ENCODE data around the gene CFAP70.

CFAP70 gene

DNA sequence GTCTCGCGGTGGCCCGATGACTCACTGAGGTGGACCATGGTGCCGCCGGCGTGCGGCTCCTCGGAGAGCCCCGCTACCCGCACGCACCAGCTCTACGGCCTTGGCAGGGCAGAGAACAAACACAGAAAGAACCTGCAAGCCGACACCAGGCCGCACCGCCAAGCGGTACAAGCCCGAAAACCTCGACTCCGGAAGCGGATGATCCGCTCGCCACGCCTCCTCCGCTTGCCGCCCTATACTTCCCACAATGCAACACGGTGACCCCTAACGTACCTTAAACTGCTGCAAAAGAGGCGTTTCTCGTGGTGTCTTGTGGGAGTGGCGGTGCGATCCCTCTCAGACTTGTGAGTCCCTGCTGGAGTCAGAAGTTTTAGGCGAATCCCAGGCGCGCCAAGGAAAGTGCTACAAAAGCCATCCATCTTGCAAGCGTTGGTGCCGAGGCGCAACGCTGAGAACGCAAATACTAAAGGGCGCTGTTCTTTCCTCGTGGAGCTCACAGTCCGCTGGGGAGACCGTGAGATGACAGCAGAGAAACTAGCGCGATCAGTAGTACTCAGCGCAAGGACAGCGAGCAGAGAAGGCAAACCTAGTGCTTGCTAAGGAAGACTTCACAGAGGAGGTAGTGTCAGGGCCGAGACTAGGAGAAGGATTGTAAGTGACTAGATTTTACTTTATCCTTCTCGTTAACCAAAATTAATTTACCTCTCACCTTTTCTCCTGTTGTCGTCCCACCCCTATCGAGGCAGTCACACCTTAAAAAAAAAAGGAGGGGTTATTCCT, 106.0 kb downstream of the CFAP70 start, which contains the start of gene MRPS16:
TSS of gene MRPS16 (minus strand) at position 200 of the 780 bp plus-strand sequence. CDS start at position 38, 162 bp downstream.
- under 1% methylated on average over 50 of the region's 51 CpGs for WGBS
- Histone ChIP-seq H3K9ac (ENCODE audit: low read depth, low read length) (peak within 1 kb of the TSS; percentile 90), H3K27me3 (ENCODE audit: insufficient read depth, low read length) (no peaks in the 10 kb centered on the region), H3K9me3 (ENCODE audit: insufficient read depth, low read depth, low read length) (no peaks in the 10 kb centered on the region), H3K4me1 (ENCODE audit: insufficient read depth, low read length) (peaks cover 2% of the 10 kb centered on the region; the same call in 1 of the 2 replicates), H3K4me3 (ENCODE audit: low read length) (peak within 1 kb of the TSS; percentile 80), H3K36me3 (ENCODE audit: insufficient read depth, low read length) (peaks cover 24% of the 10 kb centered on the region), H3K27ac (ENCODE audit: low read depth, low read length) (peak within 1 kb of the TSS; percentile 86)

DNA sequence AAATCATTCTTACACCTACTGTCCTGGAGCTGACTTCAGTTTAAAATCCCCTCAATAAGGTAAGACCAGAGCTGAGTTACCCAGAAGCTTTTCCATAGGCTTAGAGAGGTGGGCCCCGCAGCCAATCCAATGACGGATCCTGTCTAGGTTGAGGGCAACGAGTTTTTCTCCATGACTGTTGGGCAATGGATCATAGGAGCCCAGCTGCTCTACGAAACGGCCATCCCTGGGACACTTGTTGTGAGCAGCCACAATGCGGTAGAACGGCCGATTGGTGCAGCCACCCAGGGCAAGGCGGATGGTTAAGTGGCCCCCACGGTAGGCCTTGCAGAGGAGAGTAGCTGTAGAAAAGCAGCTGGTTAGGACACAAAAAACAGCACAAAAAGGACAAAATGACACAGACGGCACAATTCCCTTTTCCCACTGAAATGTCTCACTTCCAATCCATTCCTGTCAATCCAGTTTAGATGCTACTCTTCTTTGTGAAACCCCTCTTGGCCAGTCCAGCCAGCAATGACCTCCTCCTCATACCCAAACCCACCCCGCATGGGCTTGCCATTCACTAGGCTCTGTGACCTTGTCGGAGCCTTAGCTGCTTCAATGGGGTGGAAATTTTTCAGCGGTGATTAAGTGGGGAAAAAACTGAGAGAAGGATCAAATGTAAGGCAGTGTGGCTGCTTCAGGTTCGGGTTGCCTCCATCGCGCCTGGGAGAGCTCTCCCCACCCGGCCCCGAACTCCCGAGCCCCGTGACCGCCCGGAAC, 106.8 kb downstream of the CFAP70 start:
- no peaks in the 10 kb centered on the region for H3K9me3 ChIP-seq (ENCODE audit: insufficient read depth, low read depth, low read length)
- peak overlapping the region; percentile 86 for H3K27ac ChIP-seq (ENCODE audit: low read depth, low read length)
- no peaks in the 10 kb centered on the region for H3K27me3 ChIP-seq (ENCODE audit: insufficient read depth, low read length)
- peaks cover 5% of the 10 kb centered on the region; the same call in 1 of the 2 replicates for H3K4me1 ChIP-seq (ENCODE audit: insufficient read depth, low read length)
- H3K4me3 ChIP-seq (ENCODE audit: low read length), result peak overlapping the region; percentile 80
- peak overlapping the region; percentile 90 for H3K9ac ChIP-seq (ENCODE audit: low read depth, low read length)
- H3K36me3 ChIP-seq (ENCODE audit: insufficient read depth, low read length), result peaks cover 24% of the 10 kb centered on the region
- 14% methylated on average over 23 of the region's 23 CpGs for WGBS

DNA sequence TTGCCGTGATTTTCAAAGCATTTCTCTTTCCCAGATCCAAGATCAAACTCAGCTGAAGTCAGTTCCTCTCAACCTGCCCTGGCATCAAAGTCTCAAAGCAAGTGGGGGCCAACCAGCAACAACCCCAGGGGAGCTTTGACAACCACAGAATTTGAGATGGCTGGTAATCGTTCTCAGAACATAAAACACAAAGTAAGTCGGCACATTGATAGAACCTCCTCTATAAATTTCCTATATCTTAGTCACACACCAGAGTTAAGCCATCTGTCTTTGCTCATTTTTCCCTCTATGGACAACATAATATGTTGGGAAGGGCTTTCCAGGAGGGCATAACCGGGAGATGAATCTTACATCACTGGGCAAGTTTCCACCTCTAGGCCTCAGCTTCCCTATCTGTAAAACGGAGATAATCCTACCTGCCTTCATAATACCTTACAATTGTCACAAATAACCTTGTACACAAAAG, 110.4 kb downstream of the CFAP70 start:
- H3K27me3 ChIP-seq (ENCODE audit: insufficient read depth, low read length), result no peaks in the 10 kb centered on the region
- no peak overlapping the region for H3K4me3 ChIP-seq (ENCODE audit: low read length)
- H3K4me1 ChIP-seq (ENCODE audit: insufficient read depth, low read length), result peaks cover 5% of the 10 kb centered on the region; the same call in 1 of the 2 replicates
- 95% methylated on average over 5 of the region's 5 CpGs for WGBS
- no peak overlapping the region for H3K27ac ChIP-seq (ENCODE audit: low read depth, low read length)
- no peak overlapping the region; the same call in 1 of the 2 replicates for H3K9ac ChIP-seq (ENCODE audit: low read depth, low read length)
- no peaks in the 10 kb centered on the region for H3K9me3 ChIP-seq (ENCODE audit: insufficient read depth, low read depth, low read length)
- H3K36me3 ChIP-seq (ENCODE audit: insufficient read depth, low read length), result peaks cover 50% of the 10 kb centered on the region

DNA sequence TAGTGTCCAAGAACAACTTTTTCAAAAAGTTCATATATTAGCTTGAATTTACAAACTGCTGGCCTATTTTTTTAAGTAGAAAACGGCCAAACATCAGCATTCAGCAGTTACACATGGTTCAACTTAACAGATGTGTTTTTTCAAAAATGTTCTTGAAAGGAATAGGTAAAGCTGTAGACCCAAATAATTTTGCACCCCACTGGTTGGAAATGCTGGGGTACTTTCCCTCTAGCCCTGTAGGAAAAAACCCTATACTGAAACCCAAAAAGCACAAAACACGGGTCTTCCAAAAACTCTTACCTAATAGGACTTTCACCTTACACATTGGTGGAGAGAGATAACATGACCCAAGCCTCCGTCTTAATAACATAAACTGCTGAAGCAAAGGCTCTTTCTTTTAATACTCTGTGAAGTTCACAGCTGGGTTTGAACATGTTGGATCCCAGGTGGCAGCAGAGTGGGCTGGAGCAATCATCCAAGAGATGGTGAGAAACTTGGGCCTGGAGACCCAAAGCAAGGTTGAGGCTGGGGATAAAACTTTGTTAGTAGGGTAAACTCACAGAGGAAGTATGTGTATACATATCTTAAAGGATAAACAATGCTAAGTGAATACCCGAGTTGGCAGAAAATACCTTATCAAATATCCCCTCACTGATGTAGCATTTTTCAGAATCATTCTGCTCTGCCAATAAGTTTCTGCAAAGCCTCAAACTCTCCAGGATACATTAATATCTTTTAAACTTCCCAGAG, 111.0 kb downstream of the CFAP70 start:
- no peaks in the 10 kb centered on the region for H3K9me3 ChIP-seq (ENCODE audit: insufficient read depth, low read depth, low read length)
- H3K27me3 ChIP-seq (ENCODE audit: insufficient read depth, low read length), result no peaks in the 10 kb centered on the region
- peak overlapping the region; percentile 81 for H3K27ac ChIP-seq (ENCODE audit: low read depth, low read length)
- H3K9ac ChIP-seq (ENCODE audit: low read depth, low read length), result peak overlapping the region; percentile 97
- H3K4me1 ChIP-seq (ENCODE audit: insufficient read depth, low read length), result peaks cover 5% of the 10 kb centered on the region; the same call in 1 of the 2 replicates
- peak overlapping the region; percentile 82 for H3K4me3 ChIP-seq (ENCODE audit: low read length)
- WGBS, result 64% methylated on average over 4 of the region's 4 CpGs
- H3K36me3 ChIP-seq (ENCODE audit: insufficient read depth, low read length), result peaks cover 56% of the 10 kb centered on the region

DNA sequence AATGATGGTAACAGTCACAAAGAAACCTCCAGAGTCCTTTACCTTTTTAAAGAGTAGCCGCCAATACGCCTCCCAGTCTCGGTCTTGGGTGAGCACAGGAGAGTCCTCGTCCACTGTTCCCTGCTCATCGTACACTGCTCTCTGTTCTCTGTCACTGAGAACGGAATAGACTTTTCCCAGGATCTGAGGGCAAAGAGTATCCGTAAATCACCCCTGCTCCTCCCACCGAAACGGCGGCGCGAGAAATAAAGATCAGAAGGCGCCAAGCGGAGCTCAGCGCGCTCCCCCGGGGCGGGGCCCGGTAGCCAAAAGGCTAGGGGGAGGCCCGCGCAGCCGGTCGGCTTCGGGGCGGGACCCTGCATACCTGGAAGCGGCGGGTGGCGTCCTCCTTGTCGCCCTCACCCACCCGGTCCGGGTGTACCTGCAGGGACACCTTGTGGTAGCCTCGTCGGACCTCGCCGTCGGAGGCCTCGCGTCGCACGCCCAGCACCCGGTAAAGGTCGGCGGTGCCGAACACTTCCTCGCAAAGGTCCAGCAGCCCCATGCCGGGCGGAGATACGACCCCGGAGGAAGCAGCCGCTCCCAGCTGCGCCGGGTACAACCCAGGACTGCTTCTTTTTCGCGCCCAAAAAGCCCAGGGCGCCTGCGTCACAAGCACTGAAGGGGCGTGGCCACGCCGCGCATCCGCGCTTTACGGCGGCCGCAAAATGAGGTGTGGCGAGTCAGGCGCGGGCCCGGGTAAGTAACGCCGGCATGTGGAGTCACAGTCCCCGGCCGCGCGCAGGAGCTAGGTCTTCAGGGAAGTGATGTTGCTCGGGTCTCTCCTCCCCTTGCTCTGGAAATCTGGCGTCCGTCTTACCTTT, 111.8 kb downstream of the CFAP70 start, which contains the start of gene DNAJC9:
TSS of gene DNAJC9 (minus strand) at position 610 of the 863 bp plus-strand sequence. CDS start at position 544, 66 bp downstream.
- under 1% methylated on average over 78 of the region's 78 CpGs for WGBS
- peak within 1 kb of the TSS; percentile 82 for H3K4me3 ChIP-seq (ENCODE audit: low read length)
- no peaks in the 10 kb centered on the region for H3K27me3 ChIP-seq (ENCODE audit: insufficient read depth, low read length)
- H3K4me1 ChIP-seq (ENCODE audit: insufficient read depth, low read length), result peaks cover 5% of the 10 kb centered on the region; the same call in 1 of the 2 replicates
- H3K9ac ChIP-seq (ENCODE audit: low read depth, low read length), result peak within 1 kb of the TSS; percentile 97
- peak within 1 kb of the TSS; percentile 99 for H3K27ac ChIP-seq (ENCODE audit: low read depth, low read length)
- peaks cover 64% of the 10 kb centered on the region for H3K36me3 ChIP-seq (ENCODE audit: insufficient read depth, low read length)
- no peaks in the 10 kb centered on the region for H3K9me3 ChIP-seq (ENCODE audit: insufficient read depth, low read depth, low read length)

DNA sequence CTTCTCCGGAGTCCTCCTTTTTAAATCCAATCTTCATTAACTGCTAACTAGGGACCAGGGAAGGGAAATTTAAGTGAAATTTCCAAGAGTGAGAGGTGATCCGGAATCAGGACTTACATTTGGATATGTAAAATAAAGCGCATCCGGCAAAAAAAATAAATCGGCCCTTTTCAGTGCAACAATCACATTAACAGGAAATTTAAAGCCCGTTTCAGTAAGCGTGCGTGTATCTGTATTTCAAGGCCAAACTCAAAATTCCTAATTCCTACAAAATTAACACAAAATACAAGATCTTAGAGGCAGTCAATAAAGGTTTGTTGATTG, 112.4 kb downstream of the CFAP70 start:
- WGBS, result under 1% methylated on average over 7 of the region's 8 CpGs
- Histone ChIP-seq H3K9me3 (ENCODE audit: insufficient read depth, low read depth, low read length) (no peaks in the 10 kb centered on the region), H3K4me1 (ENCODE audit: insufficient read depth, low read length) (peaks cover 5% of the 10 kb centered on the region; the same call in 1 of the 2 replicates), H3K4me3 (ENCODE audit: low read length) (peak overlapping the region; percentile 82), H3K9ac (ENCODE audit: low read depth, low read length) (peak overlapping the region; percentile 97), H3K27ac (ENCODE audit: low read depth, low read length) (peak overlapping the region; percentile 99), H3K27me3 (ENCODE audit: insufficient read depth, low read length) (no peaks in the 10 kb centered on the region), H3K36me3 (ENCODE audit: insufficient read depth, low read length) (peaks cover 70% of the 10 kb centered on the region)

DNA sequence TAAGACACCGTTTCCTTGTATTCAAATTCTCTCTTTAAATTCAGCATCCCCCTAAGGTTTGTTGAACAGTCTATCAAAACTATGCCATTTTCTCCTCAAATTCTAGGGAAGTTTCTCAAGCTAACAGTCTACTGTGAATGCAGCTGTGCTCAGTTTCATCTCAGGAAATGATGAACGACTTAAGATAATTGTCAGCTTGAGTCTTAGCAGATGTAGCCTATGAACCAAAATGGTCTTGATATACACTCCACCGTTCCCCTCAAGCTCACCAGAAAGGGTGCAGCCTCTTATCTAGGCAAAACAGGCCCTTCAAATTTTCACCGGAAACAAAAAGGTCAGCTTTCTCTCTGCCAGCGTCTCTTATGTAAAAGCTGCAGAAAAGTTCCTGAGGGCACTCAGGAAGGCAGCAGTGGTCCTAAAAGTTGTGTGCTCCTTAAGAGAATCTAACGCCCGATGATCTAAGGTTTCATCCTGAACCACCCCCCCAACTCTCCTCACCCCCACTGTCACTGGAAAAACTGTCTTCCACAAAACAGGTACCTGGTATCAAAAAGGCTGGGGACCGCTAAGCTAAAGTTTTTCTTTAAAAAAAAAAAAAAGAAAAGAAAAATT, 113.7 kb downstream of the CFAP70 start:
- Histone ChIP-seq H3K9me3 (ENCODE audit: insufficient read depth, low read depth, low read length) (no peaks in the 10 kb centered on the region), H3K36me3 (ENCODE audit: insufficient read depth, low read length) (peaks cover 72% of the 10 kb centered on the region), H3K27ac (ENCODE audit: low read depth, low read length) (no peak overlapping the region), H3K27me3 (ENCODE audit: insufficient read depth, low read length) (no peaks in the 10 kb centered on the region), H3K4me3 (ENCODE audit: low read length) (peak overlapping the region; percentile 82), H3K4me1 (ENCODE audit: insufficient read depth, low read length) (peaks cover 5% of the 10 kb centered on the region; the same call in 1 of the 2 replicates), H3K9ac (ENCODE audit: low read depth, low read length) (peak overlapping the region; percentile 97)
- WGBS, result 82% methylated on average over 7 of the region's 8 CpGs

DNA sequence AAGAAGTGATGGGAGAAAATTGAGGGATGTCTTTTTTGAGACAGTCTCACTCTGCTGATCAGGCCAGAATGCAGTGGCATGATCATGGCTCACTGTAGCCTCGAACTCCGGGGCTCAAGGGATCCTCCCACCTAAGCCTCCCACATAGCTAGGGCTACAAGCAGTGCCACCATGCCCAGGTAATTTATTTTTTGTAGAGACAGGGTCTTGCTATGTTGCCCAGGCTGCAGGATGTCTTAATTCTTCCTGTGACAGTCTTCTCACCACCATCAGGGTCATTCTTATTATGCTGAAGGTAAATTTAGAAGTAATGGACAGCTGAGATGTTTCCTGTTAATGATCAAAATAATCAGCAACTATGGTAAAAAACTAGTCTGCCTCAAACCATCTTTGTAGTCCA, 118.8 kb downstream of the CFAP70 start:
- Histone ChIP-seq H3K4me1 (ENCODE audit: insufficient read depth, low read length) (no peaks in the 10 kb centered on the region; the same call in 1 of the 2 replicates), H3K9ac (ENCODE audit: low read depth, low read length) (no peak overlapping the region), H3K9me3 (ENCODE audit: insufficient read depth, low read depth, low read length) (no peaks in the 10 kb centered on the region), H3K27me3 (ENCODE audit: insufficient read depth, low read length) (no peaks in the 10 kb centered on the region), H3K36me3 (ENCODE audit: insufficient read depth, low read length) (peaks cover 95% of the 10 kb centered on the region), H3K27ac (ENCODE audit: low read depth, low read length) (no peak overlapping the region), H3K4me3 (ENCODE audit: low read length) (no peak overlapping the region)
- WGBS, result 88% methylated on average over 2 of the region's 2 CpGs

DNA sequence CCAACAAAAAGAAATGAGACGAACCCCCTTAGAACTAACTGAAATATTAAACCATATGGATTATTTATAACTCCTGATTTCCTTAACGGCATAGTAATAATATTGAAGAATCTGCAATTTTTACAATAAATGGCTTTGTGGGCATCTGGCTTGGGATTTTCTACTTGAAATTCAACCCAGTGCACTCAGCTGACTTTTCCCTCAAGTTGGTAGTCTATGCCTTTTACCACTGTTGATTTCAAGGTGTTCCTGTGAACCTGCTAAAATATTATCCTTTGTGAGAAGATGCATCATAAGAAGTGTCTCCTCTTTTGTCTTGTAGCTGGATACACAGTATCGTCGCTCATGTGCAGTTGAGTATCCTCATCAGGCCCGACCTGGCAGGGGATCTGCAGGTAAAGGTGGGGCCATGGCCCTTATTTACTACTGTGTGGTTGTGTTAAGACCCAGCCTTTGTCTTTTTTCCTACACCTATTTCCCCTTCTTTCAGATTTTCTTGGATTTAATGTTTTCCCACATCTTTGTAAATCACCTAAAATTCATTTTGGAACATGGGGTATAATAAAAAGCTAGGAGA, 119.6 kb downstream of the CFAP70 start:
- 97% methylated on average over 3 of the region's 5 CpGs for WGBS
- no peak overlapping the region for H3K9ac ChIP-seq (ENCODE audit: low read depth, low read length)
- H3K9me3 ChIP-seq (ENCODE audit: insufficient read depth, low read depth, low read length), result no peaks in the 10 kb centered on the region
- H3K4me3 ChIP-seq (ENCODE audit: low read length), result no peak overlapping the region
- H3K36me3 ChIP-seq (ENCODE audit: insufficient read depth, low read length), result peaks cover 95% of the 10 kb centered on the region
- H3K4me1 ChIP-seq (ENCODE audit: insufficient read depth, low read length), result no peaks in the 10 kb centered on the region
- no peak overlapping the region for H3K27ac ChIP-seq (ENCODE audit: low read depth, low read length)
- H3K27me3 ChIP-seq (ENCODE audit: insufficient read depth, low read length), result no peaks in the 10 kb centered on the region

All from HUES64 (cell line).